Measurements from ENCODE around the gene ARHGAP24. TPM values are rescaled to one million over a fixed set of nuclear protein-coding genes. Genes with fewer than 3 reads are reported as not detected.

Gene ARHGAP24
- total RNA-seq, 4 donors from 2014 or later: 54.8 to 88.6 (median 62.6) TPM

DNA sequence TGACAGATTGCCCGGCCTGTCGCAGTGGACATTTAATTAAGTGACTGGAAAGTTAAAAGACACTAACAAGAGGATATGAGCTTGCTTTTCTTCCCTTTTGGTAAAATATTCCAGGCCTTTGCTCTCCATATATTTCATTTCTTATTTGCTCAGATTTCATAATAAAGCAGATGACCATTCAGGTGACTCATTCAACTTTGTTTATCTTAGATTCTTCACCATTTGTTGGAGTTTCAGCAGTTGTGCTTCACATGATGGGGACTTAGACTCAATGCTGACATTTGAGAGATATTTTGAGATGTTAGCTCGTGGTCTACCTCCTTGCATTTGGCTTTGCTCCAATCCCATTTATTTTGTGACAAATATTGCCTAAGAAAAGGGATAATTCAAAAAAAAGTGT lies 312.2 kb downstream of the ARHGAP24 start:
- TF ChIP-seq, protein P1, sequence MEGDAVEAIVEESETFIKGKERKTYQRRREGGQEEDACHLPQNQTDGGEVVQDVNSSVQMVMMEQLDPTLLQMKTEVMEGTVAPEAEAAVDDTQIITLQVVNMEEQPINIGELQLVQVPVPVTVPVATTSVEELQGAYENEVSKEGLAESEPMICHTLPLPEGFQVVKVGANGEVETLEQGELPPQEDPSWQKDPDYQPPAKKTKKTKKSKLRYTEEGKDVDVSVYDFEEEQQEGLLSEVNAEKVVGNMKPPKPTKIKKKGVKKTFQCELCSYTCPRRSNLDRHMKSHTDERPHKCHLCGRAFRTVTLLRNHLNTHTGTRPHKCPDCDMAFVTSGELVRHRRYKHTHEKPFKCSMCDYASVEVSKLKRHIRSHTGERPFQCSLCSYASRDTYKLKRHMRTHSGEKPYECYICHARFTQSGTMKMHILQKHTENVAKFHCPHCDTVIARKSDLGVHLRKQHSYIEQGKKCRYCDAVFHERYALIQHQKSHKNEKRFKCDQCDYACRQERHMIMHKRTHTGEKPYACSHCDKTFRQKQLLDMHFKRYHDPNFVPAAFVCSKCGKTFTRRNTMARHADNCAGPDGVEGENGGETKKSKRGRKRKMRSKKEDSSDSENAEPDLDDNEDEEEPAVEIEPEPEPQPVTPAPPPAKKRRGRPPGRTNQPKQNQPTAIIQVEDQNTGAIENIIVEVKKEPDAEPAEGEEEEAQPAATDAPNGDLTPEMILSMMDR (IDR thresholded peaks at IDR 0.05; ENCODE audit: low read depth): no peak

DNA sequence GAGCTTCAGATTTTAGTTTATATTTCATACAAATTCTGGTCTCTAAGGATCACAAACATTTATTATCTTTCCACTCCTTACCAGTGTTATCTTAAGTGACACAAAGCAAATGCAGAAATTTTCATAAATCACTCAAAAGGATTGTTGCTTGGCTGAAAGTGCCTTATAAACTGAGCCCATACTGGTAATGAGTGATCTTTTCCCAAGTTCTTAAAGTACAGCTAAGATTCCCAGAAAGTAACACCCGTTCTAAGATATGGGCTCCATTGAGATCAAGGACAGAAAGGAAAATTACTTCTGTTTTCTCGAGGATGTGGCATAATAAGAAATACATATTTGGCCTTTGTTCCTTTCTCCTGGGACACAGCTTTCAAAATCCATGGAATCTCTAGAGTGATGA lies 313.7 kb downstream of the ARHGAP24 start:
- TF ChIP-seq, protein P1 (IDR thresholded peaks at IDR 0.05; ENCODE audit: low read depth): no peak

DNA sequence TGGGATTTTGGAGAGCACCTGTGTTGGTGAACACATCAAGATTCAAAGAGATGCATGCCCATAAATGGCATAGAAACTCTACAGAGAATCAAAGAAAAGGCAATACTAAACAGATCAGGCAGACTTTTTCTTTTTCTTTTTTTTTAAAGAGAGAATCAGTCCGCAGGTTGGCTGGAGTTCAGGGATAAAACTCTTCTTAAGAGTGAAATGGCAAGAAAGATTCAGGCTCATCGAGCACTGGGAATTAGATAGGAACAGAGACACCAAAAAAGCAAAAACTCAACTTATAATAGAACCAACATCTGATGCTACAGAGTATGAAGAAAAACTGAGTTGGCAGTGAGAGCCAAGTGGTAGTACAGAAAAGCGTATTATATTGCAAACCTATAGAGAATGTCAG lies 314.3 kb downstream of the ARHGAP24 start:
- TF ChIP-seq, protein P1 (IDR thresholded peaks at IDR 0.05; ENCODE audit: low read depth): no peak

DNA sequence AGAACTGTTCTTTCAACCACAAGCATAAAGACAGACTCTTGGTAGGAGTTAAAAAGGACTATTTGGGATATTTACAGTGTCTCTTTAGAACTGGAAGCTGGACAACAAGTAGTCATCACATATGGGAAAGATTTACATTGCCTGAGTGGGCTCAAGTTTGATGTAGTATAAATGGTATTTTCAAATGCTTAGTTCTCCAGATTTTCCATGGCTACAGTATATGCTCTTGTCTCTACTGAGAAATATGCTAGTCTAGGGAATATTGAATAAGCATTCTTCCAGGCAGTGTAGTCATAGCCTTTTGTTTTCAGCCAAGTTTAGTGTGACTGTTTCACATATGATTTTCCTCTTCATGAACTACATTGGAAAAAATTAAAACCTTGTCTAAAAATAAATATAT lies 315.6 kb downstream of the ARHGAP24 start:
- TF ChIP-seq, protein P1 (IDR thresholded peaks at IDR 0.05; ENCODE audit: low read depth): no peak

DNA sequence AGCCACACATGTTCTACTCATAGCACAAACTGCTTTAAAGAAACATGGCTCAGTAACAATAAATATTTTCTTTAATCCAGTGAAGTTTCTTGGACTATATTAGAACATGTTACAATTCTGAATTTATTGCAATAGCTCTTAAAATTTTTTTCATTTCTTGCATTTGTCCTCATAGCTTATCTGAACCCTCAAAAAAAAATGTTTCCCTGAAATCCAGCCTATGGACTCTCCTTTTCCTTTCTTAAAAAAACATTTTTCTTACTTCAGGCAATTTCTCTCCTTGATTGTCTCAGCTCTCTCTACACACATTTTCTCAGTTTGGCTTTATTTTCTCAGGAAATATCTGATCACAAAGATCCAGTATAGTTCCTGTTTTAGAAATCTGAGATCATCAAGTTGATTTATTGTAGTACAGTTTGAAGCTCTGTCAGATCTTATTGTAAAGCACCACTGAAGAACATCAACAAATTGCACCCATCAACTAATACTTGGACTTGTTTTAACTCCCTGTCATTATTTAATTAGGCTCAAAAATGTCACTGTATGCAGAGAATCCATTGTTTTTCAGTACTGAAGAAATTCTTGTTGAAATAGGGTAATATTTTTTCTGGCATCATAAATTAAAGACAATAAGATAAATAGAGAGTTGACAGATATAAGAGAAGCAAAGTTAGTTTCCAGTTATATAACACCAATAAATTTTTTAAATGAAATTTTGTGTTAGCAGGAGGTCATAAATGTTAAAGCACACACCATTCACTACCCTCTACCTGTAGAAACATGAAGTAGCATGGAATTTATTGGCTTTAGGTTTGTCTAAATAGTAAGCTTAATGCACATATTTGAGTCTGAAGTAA lies 317.7 kb downstream of the ARHGAP24 start:
- TF ChIP-seq, protein P1 (IDR thresholded peaks at IDR 0.05; ENCODE audit: low read depth): no peak

DNA sequence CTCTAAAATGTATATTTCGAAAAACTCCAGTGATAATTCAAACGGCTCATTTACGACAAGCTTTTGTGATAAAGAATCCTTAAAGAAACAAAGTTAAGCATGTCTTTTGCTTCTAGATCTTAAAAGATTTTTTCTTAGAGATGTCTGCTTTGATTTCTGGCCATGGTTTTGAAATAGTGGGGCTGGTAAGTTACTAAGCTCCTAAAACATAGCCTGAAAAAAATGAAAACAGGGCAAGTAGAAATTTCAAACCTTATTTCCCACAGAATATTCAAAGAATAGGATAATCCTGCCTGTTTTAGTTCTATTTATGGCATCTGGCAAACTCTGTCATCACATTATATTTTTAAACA lies 318.3 kb downstream of the ARHGAP24 start:
- TF ChIP-seq, protein P1 (IDR thresholded peaks at IDR 0.05; ENCODE audit: low read depth): no peak

DNA sequence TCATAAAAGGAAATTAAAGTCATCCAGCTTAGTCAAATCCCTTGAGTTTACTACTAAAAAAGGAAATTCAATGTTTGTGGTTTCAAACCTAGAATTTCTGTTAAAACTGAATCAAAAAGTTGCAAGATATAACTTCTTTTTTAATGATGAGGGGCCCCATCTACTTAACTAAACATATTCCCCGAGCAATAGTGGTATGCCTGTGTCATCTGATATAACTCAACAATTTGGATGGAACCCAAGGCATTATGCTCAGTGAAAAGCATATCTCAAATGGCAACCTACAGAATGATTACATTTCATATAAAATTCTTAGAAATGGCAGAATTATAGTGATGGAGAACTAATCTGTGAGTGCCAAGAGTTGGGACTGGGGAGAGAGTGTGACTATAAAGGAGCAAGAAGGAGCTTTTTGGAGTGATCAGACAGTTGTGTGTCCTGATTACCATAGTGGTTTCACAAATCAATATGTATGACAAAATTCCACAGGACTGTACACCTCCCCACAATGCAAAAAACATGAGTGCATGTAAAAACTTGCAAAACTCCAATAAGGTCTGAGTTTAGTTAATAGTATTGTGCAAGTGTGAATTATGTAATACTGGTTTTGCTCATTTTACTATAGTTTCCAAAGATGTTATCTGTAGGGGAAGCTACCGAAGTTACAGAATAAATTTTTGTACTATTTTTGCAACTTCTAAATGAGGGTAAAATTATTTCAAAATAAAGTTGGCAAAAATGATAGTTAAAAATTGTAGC lies 323.2 kb downstream of the ARHGAP24 start:
- TF ChIP-seq, protein P1 (IDR thresholded peaks at IDR 0.05; ENCODE audit: low read depth): no peak

All from subcutaneous adipose tissue (tissue), 4 donors.